NCI-H2107 (cell line): ENCODE measurements around the gene SLC39A2.
A peak's percentile ranks its signal among the peaks of the same experiment; 100 is the strongest.
"Not testable (repeated sequence)": the region's sequence is repeated elsewhere in the genome, so short reads cannot be mapped to it uniquely, and the experiment has no call there.

Source experiments
- DNase-seq: peaks from one replicate; lab custom pipeline; 2025; lab: John Stamatoyannopoulos, UW

Gene SLC39A2

GRCh38 chr14:20997115-20997514, 2.0 kb upstream of the SLC39A2 start:
- no peak for DNase-seq

- no peak for DNase-seq
Observed at GRCh38 chr14:20997564-20997963, 1.5 kb upstream of the SLC39A2 start.

- no peak for DNase-seq
Observed at GRCh38 chr14:20998139-20998538, 954 bp upstream of the SLC39A2 start.

GRCh38 chr14:20999591-20999990, 498 bp downstream of the SLC39A2 start:
- DNase-seq: no peak

GRCh38 chr14:21001218-21001617, 2.1 kb downstream of the SLC39A2 start:
- no peak for DNase-seq

GRCh38 chr14:21003788-21004346, 4.8 kb downstream of the SLC39A2 start:
- no peak for DNase-seq

- DNase-seq: not testable (repeated sequence)
Observed at GRCh38 chr14:21009721-21010120, 10.6 kb downstream of the SLC39A2 start.

GRCh38 chr14:21011136-21011535, 12.0 kb downstream of the SLC39A2 start:
- DNase-seq: no peak

- peak; percentile 84 for DNase-seq
Observed at GRCh38 chr14:21014761-21015190, 15.7 kb downstream of the SLC39A2 start.

GRCh38 chr14:21015312-21015711, 16.2 kb downstream of the SLC39A2 start:
- no peak for DNase-seq

- no peak for DNase-seq
Observed at GRCh38 chr14:21016413-21017190, 17.5 kb downstream of the SLC39A2 start.

- DNase-seq: no peak
Observed at GRCh38 chr14:21017528-21018245, 18.6 kb downstream of the SLC39A2 start.

- DNase-seq: no peak
Observed at GRCh38 chr14:21018286-21018685, 19.2 kb downstream of the SLC39A2 start.

GRCh38 chr14:21018781-21019180, 19.7 kb downstream of the SLC39A2 start:
- DNase-seq: no peak

GRCh38 chr14:21019366-21019765, 20.3 kb downstream of the SLC39A2 start:
- DNase-seq: no peak

- DNase-seq: no peak
Observed at GRCh38 chr14:21020977-21021545, 22.0 kb downstream of the SLC39A2 start.

- no peak for DNase-seq
Observed at GRCh38 chr14:21022686-21023085, 23.6 kb downstream of the SLC39A2 start.

GRCh38 chr14:21023174-21023573, 24.1 kb downstream of the SLC39A2 start:
- DNase-seq: no peak

GRCh38 chr14:21023817-21024584, 24.9 kb downstream of the SLC39A2 start:
- DNase-seq: no peak

- DNase-seq: no peak
Observed at GRCh38 chr14:21024585-21025370, 25.7 kb downstream of the SLC39A2 start, which contains the start of gene NDRG2. Gene NDRG2 (minus strand): TSS chr14:21025061. CDS start chr14:21023315, 1,746 bp downstream.
